ENCODE data around the gene GCFC2. TPM values are rescaled to one million over a fixed set of nuclear protein-coding genes. Genes with fewer than 3 reads are reported as not detected.

GCFC2 gene
- total RNA-seq, 1 experiment from 2014 or later, result 18.3 TPM

DNA sequence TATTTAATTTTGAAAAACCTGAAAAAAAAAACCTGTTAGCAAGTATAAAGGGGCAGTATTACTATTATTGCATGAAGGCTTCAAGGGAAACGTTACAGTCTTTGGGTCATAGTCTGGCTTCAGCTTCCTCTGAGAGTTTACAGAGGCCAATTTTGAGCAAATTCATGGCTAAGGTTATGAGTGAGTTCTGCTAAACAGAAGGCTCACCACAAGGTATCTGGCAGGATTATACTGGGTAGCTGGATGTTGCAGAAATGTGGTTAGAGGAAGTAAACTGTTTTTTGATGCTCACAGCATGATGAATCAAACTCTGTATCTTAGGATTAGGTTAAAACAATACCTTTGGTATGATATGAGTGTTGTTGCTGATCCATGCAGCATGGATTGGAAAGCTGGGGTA, 54.9 kb downstream of the GCFC2 start:
- Histone ChIP-seq H4K20me1 (ENCODE audit: control insufficient read depth, insufficient read depth, insufficient read length) (no peaks in the 10 kb centered on the region), H3K18ac (ENCODE audit: insufficient read length, low read depth, low read length) (no peak overlapping the region), H2AFZ (ENCODE audit: low read length) (no peak overlapping the region), H4K8ac (replicated peaks; ENCODE audit: insufficient read length, low read depth, low read length) (no peak overlapping the region), H4K91ac (ENCODE audit: insufficient read length, low read depth, low read length) (no peak overlapping the region), H2BK5ac (ENCODE audit: insufficient read length, low read length) (no peak overlapping the region), H3K23me2 (ENCODE audit: insufficient read length, low read depth, low read length, poor library complexity, severe bottlenecking) (no peaks in the 10 kb centered on the region), H3K27me3 (ENCODE audit: insufficient read depth, low read length) (no peaks in the 10 kb centered on the region; the same call in 1 of the 2 replicates), H3K9ac (ENCODE audit: extremely low read depth, insufficient read length, low read length) (no peak overlapping the region), H4K5ac (ENCODE audit: insufficient read length, low read depth, low read length) (no peak overlapping the region), H2BK12ac (ENCODE audit: insufficient read length, low read depth, low read length) (no peak overlapping the region), H3K9me3 (ENCODE audit: control insufficient read depth, low read depth, low read length) (no peaks in the 10 kb centered on the region), H3T11ph (ENCODE audit: low read length) (no peak overlapping the region), H3K27ac (ENCODE audit: insufficient read length, low read depth, low read length) (no peak overlapping the region), H3K79me1 (ENCODE audit: insufficient read depth, low read depth, low read length, poor library complexity, severe bottlenecking) (no peaks in the 10 kb centered on the region), H2BK20ac (ENCODE audit: low read depth, low read length, poor library complexity, severe bottlenecking) (no peak overlapping the region), H3K4me2 (ENCODE audit: insufficient read depth, insufficient read length, low read length) (no peak overlapping the region), H2BK15ac (ENCODE audit: low read depth, low read length) (no peak overlapping the region), H3K4me1 (ENCODE audit: insufficient read depth, low read length) (no peaks in the 10 kb centered on the region), H3K79me2 (ENCODE audit: insufficient read depth, low read length) (no peaks in the 10 kb centered on the region; the same call in 1 of the 2 replicates), H3K14ac (ENCODE audit: insufficient read depth, low read length) (no peak overlapping the region), H3K23ac (ENCODE audit: insufficient read length, low read depth, low read length) (no peak overlapping the region), H3K4ac (ENCODE audit: low read depth, low read length) (no peak overlapping the region), H3K56ac (ENCODE audit: insufficient read length, low read depth, low read length) (no peak overlapping the region), H2AK5ac (ENCODE audit: insufficient read length, low read length) (no peak overlapping the region), H2BK120ac (ENCODE audit: low read depth, low read length, poor library complexity, severe bottlenecking) (no peak overlapping the region)
- Mint-ChIP-seq H3K9me3 (no peaks in the 10 kb centered on the region), H3K4me1 (peaks cover 7 to 11% of the 10 kb centered on the region in 2 experiments), H3K4me3 (no peak overlapping the region), H3K27ac (no peak overlapping the region), H3K27me3 (ENCODE audit: low read depth) (no peaks in the 10 kb centered on the region), H3K36me3 (ENCODE audit: insufficient read depth in 1 of 3, low read depth in 3 of 3) (peaks cover 46 to 90% (median 80%) of the 10 kb centered on the region in 3 experiments)
- no CpG with 5 or more reads among the region's 1 CpG for WGBS (ENCODE audit: extremely low coverage, insufficient read length, low lambda C conversion rate)
- no peak for DNase-seq
- TF ChIP-seq CTCF (conservative IDR thresholded peaks at IDR 0.05), result no peak
